ENCODE data around the gene LMO2. TPM values are rescaled to one million over a fixed set of nuclear protein-coding genes. Genes with fewer than 3 reads are reported as not detected.

The LMO2 gene
- total RNA-seq, 1 experiment from 2014 or later, result 0.33 TPM

DNA sequence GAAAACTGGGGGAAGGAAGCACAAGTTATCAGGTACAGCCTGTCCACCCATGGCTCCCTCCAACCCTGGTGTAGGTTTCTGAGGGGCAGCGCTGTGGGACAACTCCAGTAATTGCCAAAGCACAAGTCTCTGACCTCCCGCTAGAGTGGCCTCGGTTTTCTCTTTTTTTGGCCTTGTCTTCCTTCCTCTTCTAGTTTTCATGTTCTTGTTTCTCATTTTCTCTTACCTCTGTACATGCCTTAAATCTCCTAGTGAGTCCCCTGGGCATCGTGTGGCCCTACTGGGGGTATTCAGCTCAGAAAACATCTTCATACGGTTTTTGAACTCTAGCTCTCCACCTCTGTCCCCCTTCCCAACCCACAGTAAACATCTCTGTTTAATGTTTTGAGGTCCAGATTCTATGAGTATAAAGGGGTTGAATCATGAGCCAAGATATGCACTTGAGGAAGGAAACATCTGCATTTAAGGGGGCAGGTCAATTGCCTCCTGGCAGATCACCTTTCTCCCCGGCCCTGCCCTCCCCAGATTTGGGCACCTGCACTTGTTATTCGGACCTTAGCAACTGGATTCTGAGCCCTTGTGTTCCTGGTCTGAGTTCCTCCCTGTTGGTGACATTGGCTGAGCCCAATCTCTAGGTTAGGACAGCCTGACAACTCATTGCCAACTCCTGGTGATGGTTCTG, 8.4 kb upstream of the LMO2 start:
- Histone ChIP-seq H3K4me1 (ENCODE audit: insufficient read depth, low read length) (no peaks in the 10 kb centered on the region), H3K18ac (ENCODE audit: insufficient read length, low read depth, low read length) (no peak overlapping the region), H2AK5ac (ENCODE audit: insufficient read length, low read length) (no peak overlapping the region), H3K4me2 (ENCODE audit: insufficient read depth, insufficient read length, low read length) (no peak overlapping the region), H4K8ac (replicated peaks; ENCODE audit: insufficient read length, low read depth, low read length) (no peak overlapping the region), H2BK120ac (ENCODE audit: low read depth, low read length, poor library complexity, severe bottlenecking) (no peak overlapping the region), H3K23ac (ENCODE audit: insufficient read length, low read depth, low read length) (no peak overlapping the region), H4K20me1 (ENCODE audit: control insufficient read depth, insufficient read depth, insufficient read length) (no peaks in the 10 kb centered on the region), H3K56ac (ENCODE audit: insufficient read length, low read depth, low read length) (no peak overlapping the region), H3K9ac (ENCODE audit: extremely low read depth, insufficient read length, low read length) (no peak overlapping the region), H3K4ac (ENCODE audit: low read depth, low read length) (no peak overlapping the region), H3K79me2 (ENCODE audit: insufficient read depth, low read length) (no peaks in the 10 kb centered on the region), H2BK12ac (ENCODE audit: insufficient read length, low read depth, low read length) (no peak overlapping the region), H3K27me3 (ENCODE audit: insufficient read depth, low read length) (no peaks in the 10 kb centered on the region), H4K91ac (ENCODE audit: insufficient read length, low read depth, low read length) (no peak overlapping the region), H3T11ph (ENCODE audit: low read length) (no peak overlapping the region), H3K14ac (ENCODE audit: insufficient read depth, low read length) (no peak overlapping the region), H3K23me2 (ENCODE audit: insufficient read length, low read depth, low read length, poor library complexity, severe bottlenecking) (no peaks in the 10 kb centered on the region), H4K5ac (ENCODE audit: insufficient read length, low read depth, low read length) (no peak overlapping the region), H3K9me3 (ENCODE audit: control insufficient read depth, low read depth, low read length) (no peaks in the 10 kb centered on the region), H2BK5ac (ENCODE audit: insufficient read length, low read length) (no peak overlapping the region), H3K27ac (ENCODE audit: insufficient read length, low read depth, low read length) (no peak overlapping the region), H2BK15ac (ENCODE audit: low read depth, low read length) (no peak overlapping the region), H3K79me1 (ENCODE audit: insufficient read depth, low read depth, low read length, poor library complexity, severe bottlenecking) (no peaks in the 10 kb centered on the region), H2AFZ (ENCODE audit: low read length) (no peak overlapping the region), H2BK20ac (ENCODE audit: low read depth, low read length, poor library complexity, severe bottlenecking) (no peak overlapping the region)
- TF ChIP-seq, protein P1, sequence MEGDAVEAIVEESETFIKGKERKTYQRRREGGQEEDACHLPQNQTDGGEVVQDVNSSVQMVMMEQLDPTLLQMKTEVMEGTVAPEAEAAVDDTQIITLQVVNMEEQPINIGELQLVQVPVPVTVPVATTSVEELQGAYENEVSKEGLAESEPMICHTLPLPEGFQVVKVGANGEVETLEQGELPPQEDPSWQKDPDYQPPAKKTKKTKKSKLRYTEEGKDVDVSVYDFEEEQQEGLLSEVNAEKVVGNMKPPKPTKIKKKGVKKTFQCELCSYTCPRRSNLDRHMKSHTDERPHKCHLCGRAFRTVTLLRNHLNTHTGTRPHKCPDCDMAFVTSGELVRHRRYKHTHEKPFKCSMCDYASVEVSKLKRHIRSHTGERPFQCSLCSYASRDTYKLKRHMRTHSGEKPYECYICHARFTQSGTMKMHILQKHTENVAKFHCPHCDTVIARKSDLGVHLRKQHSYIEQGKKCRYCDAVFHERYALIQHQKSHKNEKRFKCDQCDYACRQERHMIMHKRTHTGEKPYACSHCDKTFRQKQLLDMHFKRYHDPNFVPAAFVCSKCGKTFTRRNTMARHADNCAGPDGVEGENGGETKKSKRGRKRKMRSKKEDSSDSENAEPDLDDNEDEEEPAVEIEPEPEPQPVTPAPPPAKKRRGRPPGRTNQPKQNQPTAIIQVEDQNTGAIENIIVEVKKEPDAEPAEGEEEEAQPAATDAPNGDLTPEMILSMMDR (conservative IDR thresholded peaks at IDR 0.05), result no peak
- no peak overlapping the region for H3K4me3 Mint-ChIP-seq
- peaks cover 3% of the 10 kb centered on the region for H3K27me3 Mint-ChIP-seq (ENCODE audit: low read depth)
- no peak overlapping the region; a peak in 1 of 7 replicates for H3K27ac Mint-ChIP-seq
- DNase-seq, result no peak
- WGBS (ENCODE audit: extremely low coverage, insufficient read length, low lambda C conversion rate), result no CpG with 5 or more reads among the region's 7 CpGs
- peaks cover 8 to 10% of the 10 kb centered on the region in 2 experiments for H3K4me1 Mint-ChIP-seq
- no peaks in the 10 kb centered on the region for H3K9me3 Mint-ChIP-seq
- H3K36me3 Mint-ChIP-seq (ENCODE audit: insufficient read depth in 1 of 3, low read depth in 3 of 3), result no peaks in the 10 kb centered on the region

Data from H9 (cell line).